CD8-positive, alpha-beta memory T cell (primary cell): Measurements from ENCODE around the gene CETP. TPM values are rescaled to one million over a fixed set of nuclear protein-coding genes. Genes with fewer than 3 reads are reported as not detected.
A peak's percentile ranks its signal among the peaks of the same experiment; 100 is the strongest.

Source experiments
- CTCF ChIA-PET: fragments of 350-600 bp; sonication (Branson Sonifier 250); formaldehyde crosslinking; loops from one replicate; lab custom pipeline; 2021; ENCODE audit warnings: antibody characterized with exemption; lab: Charles Lee
- POLR2A ChIA-PET: fragments of 350-600 bp; sonication (Branson Sonifier 250); formaldehyde crosslinking; loops from one replicate; lab custom pipeline; 2021; ENCODE audit warnings: antibody characterized with exemption; lab: Charles Lee
- DNase-seq, 5 donors: peaks; one replicate each; pipeline versions ENCODE4 v3.0.0 to v3.0.0-alpha.2; 2020 to 2022; ENCODE audit warnings: mixed read lengths in 1 of 5
- H3K27ac ChIP-seq: one replicate; pipeline ENCODE4 v1.7.0; 2013; ENCODE audit warnings: low read depth, mild to moderate bottlenecking, low read length, moderate library complexity
- H3K27me3 ChIP-seq: 2 replicates; pipeline ENCODE4 v1.7.0; 2013; ENCODE audit warnings: low read length, mild to moderate bottlenecking; ENCODE audit not compliant: insufficient read depth, poor library complexity, severe bottlenecking
- H3K36me3 ChIP-seq: 2 replicates; pipeline ENCODE4 v1.7.0; 2013; ENCODE audit warnings: mild to moderate bottlenecking, low read length, moderate library complexity; ENCODE audit not compliant: insufficient read depth
- H3K4me1 ChIP-seq: 2 replicates; pipeline ENCODE4 v1.7.0; 2013; ENCODE audit warnings: mild to moderate bottlenecking, low read length, moderate library complexity; ENCODE audit not compliant: insufficient read depth
- H3K4me3 ChIP-seq: 2 replicates; pipeline ENCODE4 v1.7.0; 2013; ENCODE audit warnings: mild to moderate bottlenecking, low read length
- H3K9me3 ChIP-seq: 2 replicates; pipeline ENCODE4 v1.7.0; 2013; ENCODE audit warnings: mild to moderate bottlenecking, low read length
- H3K27ac Mint-ChIP-seq, 8 donors: one replicate each; pipeline ENCODE4 v1.8.0; 2020 to 2021; ENCODE audit warnings: mixed read lengths in 8 of 8, mild to moderate bottlenecking in 6 of 8, inconsistent platforms in 3 of 8, moderate library complexity in 3 of 8
- H3K27me3 Mint-ChIP-seq, 2 donors: one replicate each; pipeline ENCODE4 v1.8.0; 2020 to 2021; ENCODE audit warnings: mixed read lengths in 2 of 2, mild to moderate bottlenecking in 1 of 2, moderate library complexity in 1 of 2
- H3K36me3 Mint-ChIP-seq, 3 donors: one replicate each; pipeline ENCODE4 v1.8.0; 2020 to 2021; ENCODE audit warnings: mixed read lengths in 3 of 3, inconsistent platforms in 1 of 3, mild to moderate bottlenecking in 1 of 3
- H3K4me1 Mint-ChIP-seq, 3 donors: one replicate each; pipeline ENCODE4 v1.8.0; 2020 to 2021; ENCODE audit warnings: mixed read lengths in 3 of 3, inconsistent platforms in 1 of 3, mild to moderate bottlenecking in 1 of 3
- H3K4me3 Mint-ChIP-seq, 7 donors: one replicate each; pipeline ENCODE4 v1.8.0; 2020 to 2021; ENCODE audit warnings: mixed read lengths in 7 of 7, mild to moderate bottlenecking in 6 of 7, moderate library complexity in 4 of 7, inconsistent platforms in 2 of 7
- H3K9me3 Mint-ChIP-seq, 5 donors: one replicate each; pipeline ENCODE4 v1.8.0; 2020 to 2022; ENCODE audit warnings: mixed read lengths in 5 of 5, mild to moderate bottlenecking in 3 of 5, moderate library complexity in 2 of 5, inconsistent platforms in 1 of 5
- polyA plus RNA-seq: library from polyadenylated mRNA; unstranded; fragments of 300-500 nt; fragmentation: Illumina TruSeq; gene quantifications from one replicate; pipeline ENCODE4 v1.2.3, GENCODE V29; 2021
- total RNA-seq, 2 experiments: library from RNA; stranded (reverse); gene quantifications; one replicate each; pipeline ENCODE4 v1.2.3, GENCODE V29; 2021

Gene CETP
- total and polyA plus RNA-seq, 3 experiments from 2014 or later = not detected

GRCh38 chr16:57025941-57026777, 64.4 kb downstream of the CETP start:
- peaks cover 93 to 100% (median 94%) of the 10 kb centered on the region in 3 donors for H3K4me1 Mint-ChIP-seq
- H3K36me3 Mint-ChIP-seq = peaks cover 14 to 91% (median 21%) of the 10 kb centered on the region in 3 donors
- H3K4me1 ChIP-seq = peaks cover 91% of the 10 kb centered on the region
- no peak for DNase-seq
- no peak overlapping the region for H3K4me3 ChIP-seq
- H3K9me3 ChIP-seq = no peaks in the 10 kb centered on the region
- H3K9me3 Mint-ChIP-seq = no peaks in the 10 kb centered on the region
- peak overlapping the region in 7 of 8 donors; percentile 40 to 96 (median 70) for H3K27ac Mint-ChIP-seq
- no peak overlapping the region for H3K27ac ChIP-seq
- peaks cover 37% of the 10 kb centered on the region for H3K36me3 ChIP-seq
- POLR2A ChIA-PET = interaction anchor here (1.5 to 4.7 kb wide), 2 partner anchors 12 to 37 kb away, joined by 7 to 27 read pairs; partner anchors contain the start of gene NLRC5
- CTCF ChIA-PET = interaction anchor here (1.2 to 5.4 kb wide), 2 partner anchors 56 to 61 kb away, joined by 3 to 46 read pairs; no protein-coding TSS in a partner anchor
- no peaks in the 10 kb centered on the region for H3K27me3 Mint-ChIP-seq
- no peaks in the 10 kb centered on the region for H3K27me3 ChIP-seq
- peak overlapping the region in 3 of 7 donors; percentile 11 to 40 (median 34) for H3K4me3 Mint-ChIP-seq

- peaks cover 85% of the 10 kb centered on the region for H3K4me1 ChIP-seq
- no peaks in the 10 kb centered on the region for H3K9me3 ChIP-seq
- Mint-ChIP-seq H3K4me1 (peaks cover 93 to 100% (median 94%) of the 10 kb centered on the region in 3 donors), H3K27me3 (no peaks in the 10 kb centered on the region), H3K9me3 (no peaks in the 10 kb centered on the region), H3K27ac (peak overlapping the region in 7 of 8 donors; percentile 23 to 96 (median 57)), H3K36me3 (peaks cover 14 to 91% (median 15%) of the 10 kb centered on the region in 3 donors), H3K4me3 (peak overlapping the region in 3 of 7 donors; percentile 12 to 54 (median 22))
- H3K27ac ChIP-seq = no peak overlapping the region
- H3K27me3 ChIP-seq = no peaks in the 10 kb centered on the region
- CTCF ChIA-PET = interaction anchor here (5.4 kb wide), 1 partner anchor 61 kb away, joined by 46 read pairs; no protein-coding TSS in a partner anchor
- H3K4me3 ChIP-seq = no peak overlapping the region
- no peak for DNase-seq
- H3K36me3 ChIP-seq = peaks cover 31% of the 10 kb centered on the region
- POLR2A ChIA-PET = interaction anchor here (1.1 to 1.5 kb wide), 2 partner anchors 12 to 31 kb away, joined by 3 to 7 read pairs; no protein-coding TSS in a partner anchor
Observed at GRCh38 chr16:57026778-57027062, 65.0 kb downstream of the CETP start.

GRCh38 chr16:57027067-57027466, 65.3 kb downstream of the CETP start:
- peak overlapping the region; percentile 23 to 96 (median 53) for H3K27ac Mint-ChIP-seq
- H3K9me3 Mint-ChIP-seq = no peaks in the 10 kb centered on the region
- ChIA-PET POLR2A (interaction anchor here (0.7 to 1.5 kb wide), 4 partner anchors 11 to 75 kb away, joined by 3 to 7 read pairs (median 4); no protein-coding TSS in a partner anchor), CTCF (interaction anchor here (1.1 to 5.4 kb wide), 4 partner anchors 14 to 63 kb away, joined by 4 to 46 read pairs (median 6); no protein-coding TSS in a partner anchor)
- Histone ChIP-seq H3K27ac (no peak overlapping the region), H3K4me1 (peaks cover 82% of the 10 kb centered on the region), H3K27me3 (no peaks in the 10 kb centered on the region), H3K4me3 (no peak overlapping the region), H3K9me3 (no peaks in the 10 kb centered on the region), H3K36me3 (peaks cover 27% of the 10 kb centered on the region)
- no peaks in the 10 kb centered on the region for H3K27me3 Mint-ChIP-seq
- DNase-seq = no peak
- peaks cover 93 to 100% (median 94%) of the 10 kb centered on the region in 3 donors for H3K4me1 Mint-ChIP-seq
- H3K36me3 Mint-ChIP-seq = peaks cover 13 to 91% (median 14%) of the 10 kb centered on the region in 3 donors
- H3K4me3 Mint-ChIP-seq = peak overlapping the region in 2 of 7 donors; percentile 7 to 54

GRCh38 chr16:57028086-57028485, 66.3 kb downstream of the CETP start:
- POLR2A ChIA-PET = interaction anchor here (0.5 to 1.5 kb wide), 7 partner anchors 10 to 250 kb away, joined by 3 to 7 read pairs (median 3); no protein-coding TSS in a partner anchor
- H3K9me3 ChIP-seq = no peaks in the 10 kb centered on the region
- H3K4me1 ChIP-seq = peaks cover 77% of the 10 kb centered on the region
- Mint-ChIP-seq H3K36me3 (peaks cover 8 to 89% (median 9%) of the 10 kb centered on the region in 3 donors), H3K4me3 (peak overlapping the region in 3 of 7 donors; percentile 33 to 59 (median 54)), H3K27ac (peak overlapping the region; percentile 49 to 97 (median 84)), H3K9me3 (no peaks in the 10 kb centered on the region), H3K4me1 (peaks cover 86 to 94% (median 91%) of the 10 kb centered on the region in 3 donors), H3K27me3 (no peaks in the 10 kb centered on the region)
- peaks cover 26% of the 10 kb centered on the region for H3K36me3 ChIP-seq
- CTCF ChIA-PET = interaction anchor here (1.1 to 1.5 kb wide), 5 partner anchors 9 to 64 kb away, joined by 4 to 9 read pairs (median 5); no protein-coding TSS in a partner anchor
- no peak overlapping the region for H3K4me3 ChIP-seq
- no peaks in the 10 kb centered on the region for H3K27me3 ChIP-seq
- DNase-seq = no peak
- H3K27ac ChIP-seq = no peak overlapping the region

GRCh38 chr16:57029161-57030160, 67.7 kb downstream of the CETP start:
- Mint-ChIP-seq H3K36me3 (peaks cover 11 to 92% (median 15%) of the 10 kb centered on the region in 3 donors), H3K4me3 (peak overlapping the region in 6 of 7 donors; percentile 41 to 73 (median 50)), H3K27me3 (no peaks in the 10 kb centered on the region), H3K27ac (peak overlapping the region; percentile 49 to 97 (median 86)), H3K9me3 (no peaks in the 10 kb centered on the region), H3K4me1 (peaks cover 81 to 94% (median 91%) of the 10 kb centered on the region in 3 donors)
- POLR2A ChIA-PET = interaction anchor here (0.7 to 1.6 kb wide), 3 partner anchors 10 to 15 kb away, joined by 4 to 5 read pairs (median 4); no protein-coding TSS in a partner anchor
- H3K4me3 ChIP-seq = no peak overlapping the region
- H3K36me3 ChIP-seq = peaks cover 40% of the 10 kb centered on the region
- no peaks in the 10 kb centered on the region for H3K9me3 ChIP-seq
- no peaks in the 10 kb centered on the region for H3K27me3 ChIP-seq
- peaks cover 77% of the 10 kb centered on the region for H3K4me1 ChIP-seq
- no peak overlapping the region for H3K27ac ChIP-seq
- CTCF ChIA-PET = interaction anchor here (1.4 kb wide), 2 partner anchors 8 to 65 kb away, joined by 3 to 4 read pairs; no protein-coding TSS in a partner anchor
- peak in 4 of 5 donors; percentile 25 to 78 (median 45) for DNase-seq

- H3K36me3 Mint-ChIP-seq = peaks cover 16 to 95% (median 21%) of the 10 kb centered on the region in 3 donors
- H3K4me3 Mint-ChIP-seq = peak overlapping the region in 1 of 7 donors; percentile 45
- H3K4me1 Mint-ChIP-seq = peaks cover 80 to 94% (median 94%) of the 10 kb centered on the region in 3 donors
- peaks cover 0 to under 1% of the 10 kb centered on the region in 2 donors for H3K27me3 Mint-ChIP-seq
- Histone ChIP-seq H3K9me3 (no peaks in the 10 kb centered on the region), H3K4me3 (no peak overlapping the region), H3K27me3 (no peaks in the 10 kb centered on the region), H3K36me3 (peaks cover 50% of the 10 kb centered on the region), H3K27ac (no peak overlapping the region), H3K4me1 (peaks cover 81% of the 10 kb centered on the region)
- POLR2A ChIA-PET = interaction anchor here (0.6 to 1.6 kb wide), 4 partner anchors 10 to 16 kb away, joined by 3 to 4 read pairs (median 4); no protein-coding TSS in a partner anchor
- CTCF ChIA-PET = interaction anchor here (1.1 to 3.4 kb wide), 4 partner anchors 9 to 66 kb away, joined by 3 to 18 read pairs (median 6); no protein-coding TSS in a partner anchor
- no peaks in the 10 kb centered on the region for H3K9me3 Mint-ChIP-seq
- DNase-seq = no peak
- peak overlapping the region; percentile 49 to 97 (median 85) for H3K27ac Mint-ChIP-seq
Observed at GRCh38 chr16:57030346-57030902, 68.7 kb downstream of the CETP start.
